Thyroid gland (tissue), 4 donors: ENCODE results near the gene EFCAB6.

Experiments used
- CTCF ChIP-seq, 6 experiments: fragments of 200-600 bp in 3 of 6; fragments of 450-650 bp in 3 of 6; sonication (generic) in 3 of 6; IDR thresholded peaks; one replicate each; pipeline ENCODE4 v1.5.1; 2016 to 2019; ENCODE audit warnings: antibody characterized with exemption in 6 of 6, mild to moderate bottlenecking in 2 of 6, inconsistent platforms in 1 of 6, moderate library complexity in 1 of 6
- POLR2A ChIP-seq, 2 donors: fragments of 450-650 bp; IDR thresholded peaks; one replicate each; pipeline ENCODE4 v1.6.1; 2017; ENCODE audit warnings: antibody characterized with exemption in 2 of 2, mild to moderate bottlenecking in 2 of 2, moderate library complexity in 1 of 2

GRCh38 chr22:43792905-43793304 lies 19.2 kb downstream of the EFCAB6 start:
- TF ChIP-seq CTCF (IDR thresholded peaks at IDR 0.05), result no peak
- no peak for TF ChIP-seq POLR2A (IDR thresholded peaks at IDR 0.05)
